Peyer's patch (tissue), 4 donors: ENCODE measurements around the gene PTPRU.

Experiments used
- POLR2A ChIP-seq, 2 donors: fragments of 450-650 bp; IDR thresholded peaks; one replicate each; pipeline ENCODE4 v1.5.1; 2017; ENCODE audit warnings: antibody characterized with exemption in 2 of 2, mild to moderate bottlenecking in 2 of 2, moderate library complexity in 2 of 2
- TF ChIP-seq, protein P1 (sequence below), 6 experiments: fragments of 450-650 bp in 4 of 6; fragments of 200-600 bp in 2 of 6; sonication (generic) in 1 of 6; IDR thresholded peaks; one replicate each; pipeline ENCODE4 v1.5.1; 2017 to 2019; ENCODE audit warnings: antibody characterized with exemption in 6 of 6, mild to moderate bottlenecking in 3 of 6, moderate library complexity in 1 of 6

DNA sequence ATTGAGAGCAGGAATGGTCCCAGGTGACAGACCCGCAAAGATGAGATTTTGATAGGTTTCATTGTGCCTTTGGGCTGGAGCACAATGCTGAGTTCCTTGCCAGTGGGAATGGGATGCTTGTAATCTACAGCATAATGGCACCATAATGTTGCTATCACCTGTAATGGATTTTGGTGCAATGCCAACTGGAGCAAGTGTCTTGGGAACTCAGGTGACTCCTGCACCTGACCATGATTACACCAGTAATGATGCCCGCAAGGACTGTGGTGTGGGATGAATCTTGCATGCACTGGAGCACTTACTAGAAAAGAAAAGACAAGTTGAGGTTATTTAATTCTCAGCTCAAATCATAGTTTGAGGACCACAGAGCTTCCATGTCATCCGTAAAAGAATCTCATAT is 96.7 kb downstream of the PTPRU start:
- TF ChIP-seq, protein P1, sequence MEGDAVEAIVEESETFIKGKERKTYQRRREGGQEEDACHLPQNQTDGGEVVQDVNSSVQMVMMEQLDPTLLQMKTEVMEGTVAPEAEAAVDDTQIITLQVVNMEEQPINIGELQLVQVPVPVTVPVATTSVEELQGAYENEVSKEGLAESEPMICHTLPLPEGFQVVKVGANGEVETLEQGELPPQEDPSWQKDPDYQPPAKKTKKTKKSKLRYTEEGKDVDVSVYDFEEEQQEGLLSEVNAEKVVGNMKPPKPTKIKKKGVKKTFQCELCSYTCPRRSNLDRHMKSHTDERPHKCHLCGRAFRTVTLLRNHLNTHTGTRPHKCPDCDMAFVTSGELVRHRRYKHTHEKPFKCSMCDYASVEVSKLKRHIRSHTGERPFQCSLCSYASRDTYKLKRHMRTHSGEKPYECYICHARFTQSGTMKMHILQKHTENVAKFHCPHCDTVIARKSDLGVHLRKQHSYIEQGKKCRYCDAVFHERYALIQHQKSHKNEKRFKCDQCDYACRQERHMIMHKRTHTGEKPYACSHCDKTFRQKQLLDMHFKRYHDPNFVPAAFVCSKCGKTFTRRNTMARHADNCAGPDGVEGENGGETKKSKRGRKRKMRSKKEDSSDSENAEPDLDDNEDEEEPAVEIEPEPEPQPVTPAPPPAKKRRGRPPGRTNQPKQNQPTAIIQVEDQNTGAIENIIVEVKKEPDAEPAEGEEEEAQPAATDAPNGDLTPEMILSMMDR (IDR thresholded peaks at IDR 0.05), result no peak
- TF ChIP-seq POLR2A (IDR thresholded peaks at IDR 0.05), result no peak
